Measurements from ENCODE around the gene VGLL1.

The VGLL1 gene, protein sequence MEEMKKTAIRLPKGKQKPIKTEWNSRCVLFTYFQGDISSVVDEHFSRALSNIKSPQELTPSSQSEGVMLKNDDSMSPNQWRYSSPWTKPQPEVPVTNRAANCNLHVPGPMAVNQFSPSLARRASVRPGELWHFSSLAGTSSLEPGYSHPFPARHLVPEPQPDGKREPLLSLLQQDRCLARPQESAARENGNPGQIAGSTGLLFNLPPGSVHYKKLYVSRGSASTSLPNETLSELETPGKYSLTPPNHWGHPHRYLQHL

DNA sequence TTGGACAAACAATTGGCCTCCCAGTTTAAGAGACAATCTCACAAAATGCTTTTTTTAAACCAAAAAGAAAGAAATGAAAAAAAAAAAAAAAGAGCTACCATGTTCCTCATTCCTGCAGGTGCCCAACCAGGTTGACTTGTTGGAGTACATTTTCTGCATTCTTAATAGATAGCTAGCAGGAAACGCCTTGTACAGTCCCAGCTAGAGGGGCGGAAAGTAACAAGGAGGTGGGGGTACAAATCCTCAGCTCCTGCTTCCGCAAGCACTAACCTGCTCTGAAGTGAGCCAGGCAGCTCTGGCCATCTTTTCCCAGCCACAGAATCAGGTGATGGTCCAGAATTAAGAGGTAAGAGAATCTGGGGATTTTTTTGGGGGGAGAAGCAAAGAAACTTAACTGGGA is at the start of gene VGLL1:
Gene VGLL1, plus strand, starts transcription at position 265 of the 400 bp plus-strand sequence. CDS start 3,806 bp downstream, outside the sequence.
- H3K4me1 ChIP-seq (ENCODE audit: control insufficient read depth, insufficient read depth, low read length) = no peaks in the 10 kb centered on the region
- CTCF ChIA-PET = interaction anchor here (0.8 kb wide), 1 partner anchor 46 kb away, joined by 4 read pairs; no protein-coding TSS in a partner anchor

DNA sequence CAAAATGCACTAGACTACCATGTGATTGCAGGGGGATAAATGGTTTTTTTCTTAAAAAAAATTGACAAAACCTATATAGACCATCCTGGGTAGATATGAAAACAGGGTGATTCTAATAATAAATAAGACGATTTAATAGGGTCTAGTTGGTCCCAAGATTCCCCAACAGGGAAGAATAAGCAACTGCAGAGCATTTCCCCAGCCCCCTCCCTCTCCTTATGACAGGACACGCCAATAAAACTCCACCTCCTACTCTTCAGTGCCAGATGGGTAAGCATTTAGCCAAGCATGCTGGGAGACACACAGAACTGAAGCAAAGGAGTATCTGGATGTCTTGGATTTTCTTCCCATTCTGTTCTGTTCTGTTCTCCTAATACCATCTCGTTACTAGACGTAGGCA is 44.4 kb upstream of the VGLL1 start, which contains the start of gene BRS3:
Gene BRS3, plus strand, starts transcription at position 301 of the 400 bp plus-strand sequence. CDS start 168 bp downstream, outside the sequence.
- CTCF ChIA-PET = no interaction called here
- Histone ChIP-seq H3K36me3 (ENCODE audit: control insufficient read depth in 2 of 2, insufficient read depth in 1 of 2, low read length in 2 of 2) (no peaks in the 10 kb centered on the region), H3K4me1 (ENCODE audit: control insufficient read depth, insufficient read depth, low read length) (no peaks in the 10 kb centered on the region), H3K27ac (ENCODE audit: extremely low read depth, low read depth, low read length) (no peak within 1 kb of the TSS), H3K9me3 (ENCODE audit: control insufficient read depth, insufficient read depth, low read depth, low read length) (no peaks in the 10 kb centered on the region), H3K4me3 (ENCODE audit: low read depth, low read length) (no peak within 1 kb of the TSS)
- POLR2A ChIA-PET = no interaction called here
- TF ChIP-seq ZNF776 (tag by site-specific recombination; IDR thresholded peaks at IDR 0.05; ENCODE audit: borderline replicate concordance) = no peak
- TF ChIP-seq, protein P1, sequence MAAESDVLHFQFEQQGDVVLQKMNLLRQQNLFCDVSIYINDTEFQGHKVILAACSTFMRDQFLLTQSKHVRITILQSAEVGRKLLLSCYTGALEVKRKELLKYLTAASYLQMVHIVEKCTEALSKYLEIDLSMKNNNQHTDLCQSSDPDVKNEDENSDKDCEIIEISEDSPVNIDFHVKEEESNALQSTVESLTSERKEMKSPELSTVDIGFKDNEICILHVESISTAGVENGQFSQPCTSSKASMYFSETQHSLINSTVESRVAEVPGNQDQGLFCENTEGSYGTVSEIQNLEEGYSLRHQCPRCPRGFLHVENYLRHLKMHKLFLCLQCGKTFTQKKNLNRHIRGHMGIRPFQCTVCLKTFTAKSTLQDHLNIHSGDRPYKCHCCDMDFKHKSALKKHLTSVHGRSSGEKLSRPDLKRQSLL (tag by site-specific recombination; IDR thresholded peaks at IDR 0.05) = no peak
- TF ChIP-seq, protein P2, sequence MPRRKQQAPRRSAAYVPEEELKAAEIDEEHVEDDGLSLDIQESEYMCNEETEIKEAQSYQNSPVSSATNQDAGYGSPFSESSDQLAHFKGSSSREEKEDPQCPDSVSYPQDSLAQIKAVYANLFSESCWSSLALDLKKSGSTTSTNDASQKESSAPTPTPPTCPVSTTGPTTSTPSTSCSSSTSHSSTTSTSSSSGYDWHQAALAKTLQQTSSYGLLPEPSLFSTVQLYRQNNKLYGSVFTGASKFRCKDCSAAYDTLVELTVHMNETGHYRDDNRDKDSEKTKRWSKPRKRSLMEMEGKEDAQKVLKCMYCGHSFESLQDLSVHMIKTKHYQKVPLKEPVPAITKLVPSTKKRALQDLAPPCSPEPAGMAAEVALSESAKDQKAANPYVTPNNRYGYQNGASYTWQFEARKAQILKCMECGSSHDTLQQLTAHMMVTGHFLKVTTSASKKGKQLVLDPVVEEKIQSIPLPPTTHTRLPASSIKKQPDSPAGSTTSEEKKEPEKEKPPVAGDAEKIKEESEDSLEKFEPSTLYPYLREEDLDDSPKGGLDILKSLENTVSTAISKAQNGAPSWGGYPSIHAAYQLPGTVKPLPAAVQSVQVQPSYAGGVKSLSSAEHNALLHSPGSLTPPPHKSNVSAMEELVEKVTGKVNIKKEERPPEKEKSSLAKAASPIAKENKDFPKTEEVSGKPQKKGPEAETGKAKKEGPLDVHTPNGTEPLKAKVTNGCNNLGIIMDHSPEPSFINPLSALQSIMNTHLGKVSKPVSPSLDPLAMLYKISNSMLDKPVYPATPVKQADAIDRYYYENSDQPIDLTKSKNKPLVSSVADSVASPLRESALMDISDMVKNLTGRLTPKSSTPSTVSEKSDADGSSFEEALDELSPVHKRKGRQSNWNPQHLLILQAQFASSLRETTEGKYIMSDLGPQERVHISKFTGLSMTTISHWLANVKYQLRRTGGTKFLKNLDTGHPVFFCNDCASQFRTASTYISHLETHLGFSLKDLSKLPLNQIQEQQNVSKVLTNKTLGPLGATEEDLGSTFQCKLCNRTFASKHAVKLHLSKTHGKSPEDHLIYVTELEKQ (tag by site-specific recombination; IDR thresholded peaks at IDR 0.05; ENCODE audit: borderline replicate concordance) = no peak
- TF ChIP-seq ZNF792 (tag by site-specific recombination; IDR thresholded peaks at IDR 0.05) = no peak
- TF ChIP-seq HOXD13 (CRISPR knock-in tag; IDR thresholded peaks at IDR 0.05; ENCODE audit: borderline replicate concordance) = no peak
- no peak for TF ChIP-seq ZNF223 (tag by site-specific recombination; IDR thresholded peaks at IDR 0.05)
- no peak for TF ChIP-seq ZNF48 (tag by site-specific recombination; IDR thresholded peaks at IDR 0.05)
- TF ChIP-seq, protein P3, sequence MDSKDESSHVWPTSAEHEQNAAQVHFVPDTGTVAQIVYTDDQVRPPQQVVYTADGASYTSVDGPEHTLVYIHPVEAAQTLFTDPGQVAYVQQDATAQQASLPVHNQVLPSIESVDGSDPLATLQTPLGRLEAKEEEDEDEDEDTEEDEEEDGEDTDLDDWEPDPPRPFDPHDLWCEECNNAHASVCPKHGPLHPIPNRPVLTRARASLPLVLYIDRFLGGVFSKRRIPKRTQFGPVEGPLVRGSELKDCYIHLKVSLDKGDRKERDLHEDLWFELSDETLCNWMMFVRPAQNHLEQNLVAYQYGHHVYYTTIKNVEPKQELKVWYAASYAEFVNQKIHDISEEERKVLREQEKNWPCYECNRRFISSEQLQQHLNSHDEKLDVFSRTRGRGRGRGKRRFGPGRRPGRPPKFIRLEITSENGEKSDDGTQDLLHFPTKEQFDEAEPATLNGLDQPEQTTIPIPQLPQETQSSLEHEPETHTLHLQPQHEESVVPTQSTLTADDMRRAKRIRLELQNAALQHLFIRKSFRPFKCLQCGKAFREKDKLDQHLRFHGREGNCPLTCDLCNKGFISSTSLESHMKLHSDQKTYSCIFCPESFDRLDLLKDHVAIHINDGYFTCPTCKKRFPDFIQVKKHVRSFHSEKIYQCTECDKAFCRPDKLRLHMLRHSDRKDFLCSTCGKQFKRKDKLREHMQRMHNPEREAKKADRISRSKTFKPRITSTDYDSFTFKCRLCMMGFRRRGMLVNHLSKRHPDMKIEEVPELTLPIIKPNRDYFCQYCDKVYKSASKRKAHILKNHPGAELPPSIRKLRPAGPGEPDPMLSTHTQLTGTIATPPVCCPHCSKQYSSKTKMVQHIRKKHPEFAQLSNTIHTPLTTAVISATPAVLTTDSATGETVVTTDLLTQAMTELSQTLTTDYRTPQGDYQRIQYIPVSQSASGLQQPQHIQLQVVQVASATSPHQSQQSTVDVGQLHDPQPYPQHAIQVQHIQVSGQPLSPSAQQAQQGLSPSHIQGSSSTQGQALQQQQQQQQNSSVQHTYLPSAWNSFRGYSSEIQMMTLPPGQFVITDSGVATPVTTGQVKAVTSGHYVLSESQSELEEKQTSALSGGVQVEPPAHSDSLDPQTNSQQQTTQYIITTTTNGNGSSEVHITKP (tag by site-specific recombination; IDR thresholded peaks at IDR 0.05) = no peak
- no peak for TF ChIP-seq MEIS1 (CRISPR knock-in tag; IDR thresholded peaks at IDR 0.05; ENCODE audit: borderline replicate concordance)
- TF ChIP-seq ZSCAN16 (tag by site-specific recombination; IDR thresholded peaks at IDR 0.05) = no peak

More for the DNA sequence above, at the start of gene VGLL1:
- Histone ChIP-seq H3K4me3 (ENCODE audit: low read depth, low read length) (no peak within 1 kb of the TSS), H3K9me3 (ENCODE audit: control insufficient read depth, insufficient read depth, low read depth, low read length) (no peaks in the 10 kb centered on the region), H3K27ac (ENCODE audit: extremely low read depth, low read depth, low read length) (no peak within 1 kb of the TSS), H3K36me3 (ENCODE audit: control insufficient read depth in 2 of 2, insufficient read depth in 1 of 2, low read length in 2 of 2) (no peaks in the 10 kb centered on the region)
- POLR2A ChIA-PET = no interaction called here
- TF ChIP-seq, protein P4, sequence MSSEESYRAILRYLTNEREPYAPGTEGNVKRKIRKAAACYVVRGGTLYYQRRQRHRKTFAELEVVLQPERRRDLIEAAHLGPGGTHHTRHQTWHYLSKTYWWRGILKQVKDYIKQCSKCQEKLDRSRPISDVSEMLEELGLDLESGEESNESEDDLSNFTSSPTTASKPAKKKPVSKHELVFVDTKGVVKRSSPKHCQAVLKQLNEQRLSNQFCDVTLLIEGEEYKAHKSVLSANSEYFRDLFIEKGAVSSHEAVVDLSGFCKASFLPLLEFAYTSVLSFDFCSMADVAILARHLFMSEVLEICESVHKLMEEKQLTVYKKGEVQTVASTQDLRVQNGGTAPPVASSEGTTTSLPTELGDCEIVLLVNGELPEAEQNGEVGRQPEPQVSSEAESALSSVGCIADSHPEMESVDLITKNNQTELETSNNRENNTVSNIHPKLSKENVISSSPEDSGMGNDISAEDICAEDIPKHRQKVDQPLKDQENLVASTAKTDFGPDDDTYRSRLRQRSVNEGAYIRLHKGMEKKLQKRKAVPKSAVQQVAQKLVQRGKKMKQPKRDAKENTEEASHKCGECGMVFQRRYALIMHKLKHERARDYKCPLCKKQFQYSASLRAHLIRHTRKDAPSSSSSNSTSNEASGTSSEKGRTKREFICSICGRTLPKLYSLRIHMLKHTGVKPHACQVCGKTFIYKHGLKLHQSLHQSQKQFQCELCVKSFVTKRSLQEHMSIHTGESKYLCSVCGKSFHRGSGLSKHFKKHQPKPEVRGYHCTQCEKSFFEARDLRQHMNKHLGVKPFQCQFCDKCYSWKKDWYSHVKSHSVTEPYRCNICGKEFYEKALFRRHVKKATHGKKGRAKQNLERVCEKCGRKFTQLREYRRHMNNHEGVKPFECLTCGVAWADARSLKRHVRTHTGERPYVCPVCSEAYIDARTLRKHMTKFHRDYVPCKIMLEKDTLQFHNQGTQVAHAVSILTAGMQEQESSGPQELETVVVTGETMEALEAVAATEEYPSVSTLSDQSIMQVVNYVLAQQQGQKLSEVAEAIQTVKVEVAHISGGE (tag by site-specific recombination; conservative IDR thresholded peaks at IDR 0.05; ENCODE audit: low read depth) = no peak
- TF ChIP-seq RBAK (tag by site-specific recombination; IDR thresholded peaks at IDR 0.05) (no peak), ZNF677 (tag by site-specific recombination; IDR thresholded peaks at IDR 0.05) (no peak), ZNF169 (tag by site-specific recombination; IDR thresholded peaks at IDR 0.05) (no peak), ZNF629 (tag by site-specific recombination; IDR thresholded peaks at IDR 0.05) (no peak), ZNF394 (tag by site-specific recombination; IDR thresholded peaks at IDR 0.05; ENCODE audit: borderline replicate concordance) (no peak), ZBTB21 (tag by site-specific recombination; IDR thresholded peaks at IDR 0.05) (no peak), ZNF658 (tag by site-specific recombination; IDR thresholded peaks at IDR 0.05) (no peak)
- TF ChIP-seq, protein P5, sequence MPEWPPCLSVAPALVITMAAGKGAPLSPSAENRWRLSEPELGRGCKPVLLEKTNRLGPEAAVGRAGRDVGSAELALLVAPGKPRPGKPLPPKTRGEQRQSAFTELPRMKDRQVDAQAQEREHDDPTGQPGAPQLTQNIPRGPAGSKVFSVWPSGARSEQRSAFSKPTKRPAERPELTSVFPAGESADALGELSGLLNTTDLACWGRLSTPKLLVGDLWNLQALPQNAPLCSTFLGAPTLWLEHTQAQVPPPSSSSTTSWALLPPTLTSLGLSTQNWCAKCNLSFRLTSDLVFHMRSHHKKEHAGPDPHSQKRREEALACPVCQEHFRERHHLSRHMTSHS (tag by site-specific recombination; IDR thresholded peaks at IDR 0.05) = no peak

All from HEK293 (cell line).